GM18508 (cell line): ENCODE results near the gene SUGCT.
"Not testable (repeated sequence)": the region's sequence is repeated elsewhere in the genome, so short reads cannot be mapped to it uniquely, and the experiment has no call there.

Experiments used
- ATAC-seq: cut with Tn5 transposase; IDR thresholded peaks from one replicate; pipeline ENCODE4 v1.9.1; 2021; ENCODE audit warnings: moderate number of reproducible peaks; ENCODE audit not compliant: insufficient read depth, unreplicated experiment

SUGCT gene

GRCh38 chr7:40239755-40240303 is 105.0 kb downstream of the SUGCT start:
- ATAC-seq: no peak

- no peak for ATAC-seq
These were observed 108.3 kb downstream of the SUGCT start for GRCh38 chr7:40243076-40243475.

- no peak for ATAC-seq
These were observed 109.4 kb downstream of the SUGCT start for GRCh38 chr7:40244226-40244625.

GRCh38 chr7:40248681-40249080 is 113.9 kb downstream of the SUGCT start:
- ATAC-seq: no peak

GRCh38 chr7:40253444-40253843 is 118.6 kb downstream of the SUGCT start:
- not testable (repeated sequence) for ATAC-seq

- ATAC-seq: no peak
These were observed 129.1 kb downstream of the SUGCT start for GRCh38 chr7:40263752-40264390.

- ATAC-seq: no peak
These were observed 132.8 kb downstream of the SUGCT start for GRCh38 chr7:40267583-40267982.

- not testable (repeated sequence) for ATAC-seq
These were observed 134.0 kb downstream of the SUGCT start for GRCh38 chr7:40268810-40269209.

- no peak for ATAC-seq
These were observed 141.3 kb downstream of the SUGCT start for GRCh38 chr7:40276061-40276460.

- peak; percentile 54 for ATAC-seq
These were observed 145.2 kb downstream of the SUGCT start for GRCh38 chr7:40279991-40280390.

- ATAC-seq: no peak
These were observed 148.1 kb downstream of the SUGCT start for GRCh38 chr7:40282858-40283257.

- ATAC-seq: no peak
These were observed 148.6 kb downstream of the SUGCT start for GRCh38 chr7:40283391-40283790.

- peak; percentile 86 for ATAC-seq
These were observed 154.0 kb downstream of the SUGCT start for GRCh38 chr7:40288827-40289226.

- no peak for ATAC-seq
These were observed 163.0 kb downstream of the SUGCT start for GRCh38 chr7:40297741-40298311.

GRCh38 chr7:40298421-40298820 is 163.6 kb downstream of the SUGCT start:
- ATAC-seq: no peak

- no peak for ATAC-seq
These were observed 164.3 kb downstream of the SUGCT start for GRCh38 chr7:40299097-40299496.

GRCh38 chr7:40300146-40300670 is 165.4 kb downstream of the SUGCT start:
- no peak for ATAC-seq

- ATAC-seq: no peak
These were observed 166.8 kb downstream of the SUGCT start for GRCh38 chr7:40301486-40302068.

GRCh38 chr7:40303996-40304395 is 169.2 kb downstream of the SUGCT start:
- ATAC-seq: no peak

GRCh38 chr7:40305229-40305628 is 170.4 kb downstream of the SUGCT start:
- no peak for ATAC-seq

GRCh38 chr7:40306025-40306424 is 171.2 kb downstream of the SUGCT start:
- no peak for ATAC-seq
